Measurements from ENCODE around the gene CEP112.

The CEP112 gene

DNA sequence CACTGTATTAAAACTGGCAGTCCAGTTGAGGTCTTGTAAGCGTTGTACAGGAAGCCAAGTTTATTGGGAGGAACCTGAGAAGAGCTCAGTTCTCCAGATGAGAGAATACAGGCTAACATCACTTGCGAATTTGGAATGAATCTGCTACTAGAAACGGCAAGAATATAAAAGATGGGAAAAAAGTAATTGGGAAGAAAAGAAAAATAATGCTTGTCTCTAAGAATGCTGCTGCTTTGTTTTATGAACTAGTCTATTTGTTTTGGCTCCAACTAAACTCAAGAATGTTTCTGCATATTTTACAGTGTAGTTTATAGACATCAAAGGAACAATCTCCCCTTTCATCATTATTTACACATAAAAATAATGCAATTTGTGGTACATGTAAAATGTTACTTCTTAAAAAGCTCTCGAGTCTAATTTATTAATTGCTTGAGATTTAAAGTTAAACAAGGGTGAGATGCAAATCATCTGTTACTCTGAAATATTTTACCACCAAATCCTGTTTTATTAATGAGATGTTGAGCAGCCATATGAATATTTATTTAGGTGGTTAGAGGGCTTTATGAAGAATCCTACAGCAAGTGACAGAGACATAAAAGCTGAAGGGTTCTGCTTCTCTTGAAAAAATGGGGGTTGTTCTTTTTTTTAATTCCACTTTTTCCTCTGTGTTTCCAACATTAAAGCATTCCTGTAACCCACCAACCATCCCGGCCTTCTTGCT, 468.3 kb downstream of the CEP112 start:
- peaks cover 14% of the 10 kb centered on the region for H3K4me1 ChIP-seq (ENCODE audit: control insufficient read depth, insufficient read depth, low read length)

DNA sequence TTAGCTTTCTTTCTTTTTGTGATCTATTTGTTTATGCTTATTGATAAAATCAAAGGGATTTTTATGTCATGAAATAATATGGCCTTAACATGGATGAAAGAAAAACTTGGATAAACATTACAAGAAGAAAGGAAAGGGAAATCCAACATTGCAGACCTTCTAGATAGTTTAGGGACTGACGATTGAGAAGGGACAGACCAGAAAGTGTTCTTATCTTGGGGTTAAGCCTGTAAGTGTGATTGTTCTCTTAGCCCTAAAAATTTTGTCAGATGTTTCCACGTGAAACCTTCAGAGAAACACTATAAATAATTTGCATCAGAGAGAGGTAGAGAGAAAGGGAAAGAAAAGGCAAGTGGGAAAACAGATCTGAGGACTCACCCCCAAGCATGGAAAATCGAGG, 473.3 kb downstream of the CEP112 start:
- Histone ChIP-seq H3K9ac (ENCODE audit: low read depth, low read length) (no peak overlapping the region), H3K4me1 (ENCODE audit: control insufficient read depth, insufficient read depth, low read length) (peaks cover 8% of the 10 kb centered on the region), H3K27me3 (ENCODE audit: control insufficient read depth, insufficient read depth, low read length) (no peaks in the 10 kb centered on the region), H3K4me2 (ENCODE audit: low read length) (no peak overlapping the region), H3K36me3 (ENCODE audit: insufficient read depth, low read length) (no peaks in the 10 kb centered on the region), H3K4me3 (ENCODE audit: low read length) (no peak overlapping the region), H3K9me3 (replicated peaks; ENCODE audit: low read length) (no peaks in the 10 kb centered on the region)

More for the DNA sequence above, 468.3 kb downstream of the CEP112 start:
- Histone ChIP-seq H3K4me3 (ENCODE audit: low read length) (no peak overlapping the region), H3K27me3 (ENCODE audit: control insufficient read depth, insufficient read depth, low read length) (no peaks in the 10 kb centered on the region), H3K9me3 (replicated peaks; ENCODE audit: low read length) (no peaks in the 10 kb centered on the region), H3K4me2 (ENCODE audit: low read length) (peak overlapping the region; percentile 40), H3K9ac (ENCODE audit: low read depth, low read length) (no peak overlapping the region), H3K36me3 (ENCODE audit: insufficient read depth, low read length) (no peaks in the 10 kb centered on the region)

DNA sequence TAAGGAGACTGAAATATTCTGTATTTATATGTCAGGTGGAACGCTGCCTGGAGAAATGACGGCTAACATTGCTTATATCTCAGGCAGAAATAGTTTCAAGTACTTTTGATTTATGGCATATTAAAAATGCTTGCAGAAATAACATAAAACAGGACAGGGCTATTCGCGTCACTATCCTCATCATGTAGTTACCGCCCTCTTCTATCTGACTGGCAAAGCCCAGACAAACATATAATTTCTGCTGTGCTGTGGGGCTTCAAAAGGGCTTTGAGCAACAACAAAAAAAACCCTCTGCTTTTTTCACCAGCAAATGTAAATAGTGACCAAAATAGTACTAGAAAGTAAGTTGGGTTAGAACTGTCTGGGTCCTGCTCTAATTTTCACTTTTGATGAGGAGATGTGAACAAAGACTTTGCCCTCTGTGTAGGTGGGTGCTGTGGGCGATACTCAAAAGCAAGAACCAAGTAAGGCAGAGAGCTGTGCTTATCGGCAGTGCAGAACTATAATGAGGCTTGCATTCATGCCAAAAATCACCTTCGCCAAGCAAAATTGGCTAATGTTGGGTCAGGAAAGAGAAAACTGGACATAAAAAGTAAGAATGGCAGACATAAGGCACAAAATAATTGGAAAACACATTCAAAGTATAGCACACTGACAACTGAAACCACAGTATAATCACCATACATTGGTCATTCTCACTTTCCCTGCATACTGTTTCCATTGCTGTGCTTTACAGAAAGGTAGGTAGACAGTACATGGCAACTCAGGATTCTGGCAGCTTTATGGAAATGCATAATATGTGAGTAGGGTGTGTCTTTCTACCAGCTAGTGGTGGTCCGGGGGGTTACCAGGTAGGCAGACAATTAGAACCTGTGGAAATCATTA, 479.3 kb downstream of the CEP112 start:
- H3K4me2 ChIP-seq (ENCODE audit: low read length) = no peak overlapping the region

DNA sequence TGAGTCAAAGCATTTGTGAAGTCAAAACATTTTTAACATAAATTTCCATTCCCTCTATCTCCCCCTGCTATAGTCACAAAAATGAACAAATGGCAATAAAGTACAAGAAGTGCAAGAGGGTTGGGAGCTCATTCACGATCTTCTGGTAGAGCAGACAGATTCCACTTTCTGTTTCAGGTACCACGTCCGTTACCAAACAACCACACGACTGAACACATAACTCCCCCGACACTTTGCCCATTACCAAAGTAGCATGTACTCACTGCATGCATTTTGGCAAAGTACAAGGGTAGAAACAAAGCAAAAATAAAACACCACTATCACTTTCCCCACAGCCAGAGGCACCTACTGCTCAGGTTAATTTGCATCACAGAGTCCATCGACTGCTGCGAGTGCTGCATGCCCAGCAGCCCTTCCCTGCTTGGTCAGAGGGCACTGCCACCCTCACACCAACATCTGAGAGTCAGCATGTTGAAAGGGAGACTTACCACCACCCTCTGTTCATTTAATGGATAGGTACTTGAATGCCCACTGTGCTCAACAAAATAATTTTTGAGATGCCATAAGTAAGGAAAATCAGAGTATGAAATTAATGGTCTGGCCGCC, 480.2 kb downstream of the CEP112 start:
- no peak overlapping the region for H3K4me3 ChIP-seq (ENCODE audit: low read length)

More for the DNA sequence above, 479.3 kb downstream of the CEP112 start:
- Histone ChIP-seq H3K27me3 (ENCODE audit: control insufficient read depth, insufficient read depth, low read length) (no peaks in the 10 kb centered on the region), H3K36me3 (ENCODE audit: insufficient read depth, low read length) (no peaks in the 10 kb centered on the region), H3K4me3 (ENCODE audit: low read length) (no peak overlapping the region), H3K9me3 (replicated peaks; ENCODE audit: low read length) (no peaks in the 10 kb centered on the region), H3K9ac (ENCODE audit: low read depth, low read length) (no peak overlapping the region), H3K4me1 (ENCODE audit: control insufficient read depth, insufficient read depth, low read length) (no peaks in the 10 kb centered on the region)

DNA sequence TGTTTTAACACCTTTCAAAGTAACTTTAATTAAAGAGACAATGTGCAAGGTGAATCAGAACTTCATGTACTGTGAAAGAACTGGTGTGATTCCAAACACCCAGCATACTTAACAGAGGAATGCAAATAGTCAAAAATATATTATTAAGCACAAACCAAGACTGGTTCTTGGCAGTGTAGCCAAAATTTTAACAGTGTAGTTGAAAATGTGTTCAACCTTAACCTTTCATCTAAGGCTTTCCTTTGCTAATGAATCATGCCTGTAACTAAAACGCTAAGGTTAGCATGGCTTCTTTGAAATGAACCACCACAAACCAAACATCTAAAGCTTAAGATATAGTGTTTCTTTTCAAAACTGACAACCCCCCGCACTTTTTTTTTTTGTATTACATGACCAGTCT, 484.2 kb downstream of the CEP112 start:
- H3K4me2 ChIP-seq (ENCODE audit: low read length) = no peak overlapping the region
- H3K9me3 ChIP-seq (replicated peaks; ENCODE audit: low read length) = no peaks in the 10 kb centered on the region
- no peak overlapping the region for H3K4me3 ChIP-seq (ENCODE audit: low read length)
- no peaks in the 10 kb centered on the region for H3K27me3 ChIP-seq (ENCODE audit: control insufficient read depth, insufficient read depth, low read length)
- no peak overlapping the region for H3K9ac ChIP-seq (ENCODE audit: low read depth, low read length)
- H3K36me3 ChIP-seq (ENCODE audit: insufficient read depth, low read length) = no peaks in the 10 kb centered on the region
- no peaks in the 10 kb centered on the region for H3K4me1 ChIP-seq (ENCODE audit: control insufficient read depth, insufficient read depth, low read length)

More for the DNA sequence above, 480.2 kb downstream of the CEP112 start:
- Histone ChIP-seq H3K27me3 (ENCODE audit: control insufficient read depth, insufficient read depth, low read length) (no peaks in the 10 kb centered on the region), H3K4me1 (ENCODE audit: control insufficient read depth, insufficient read depth, low read length) (no peaks in the 10 kb centered on the region), H3K9me3 (replicated peaks; ENCODE audit: low read length) (no peaks in the 10 kb centered on the region), H3K36me3 (ENCODE audit: insufficient read depth, low read length) (no peaks in the 10 kb centered on the region), H3K4me2 (ENCODE audit: low read length) (no peak overlapping the region), H3K9ac (ENCODE audit: low read depth, low read length) (no peak overlapping the region)

DNA sequence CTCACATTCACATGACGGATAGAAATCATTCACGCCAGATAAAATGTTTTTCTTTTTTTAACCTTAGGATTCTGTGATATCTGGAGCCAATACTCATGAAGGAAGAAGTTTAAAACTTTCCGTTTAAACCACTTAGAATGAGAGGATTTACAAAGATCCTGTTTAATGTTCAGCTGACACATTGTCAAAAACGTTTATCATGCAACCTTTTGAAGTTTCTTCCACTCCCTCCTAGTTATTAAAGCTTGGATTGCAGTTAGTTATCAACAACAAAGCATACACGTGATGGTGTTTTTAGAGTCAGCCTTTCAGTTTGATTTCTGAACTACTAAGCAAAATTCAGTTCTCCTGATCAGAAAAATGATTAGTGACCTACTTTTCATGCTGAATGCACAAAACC, 487.2 kb downstream of the CEP112 start:
- H3K9me3 ChIP-seq (replicated peaks; ENCODE audit: low read length) = no peaks in the 10 kb centered on the region
- H3K36me3 ChIP-seq (ENCODE audit: insufficient read depth, low read length) = no peaks in the 10 kb centered on the region
- no peak overlapping the region for H3K4me2 ChIP-seq (ENCODE audit: low read length)
- no peaks in the 10 kb centered on the region for H3K27me3 ChIP-seq (ENCODE audit: control insufficient read depth, insufficient read depth, low read length)
- no peak overlapping the region for H3K9ac ChIP-seq (ENCODE audit: low read depth, low read length)
- no peak overlapping the region for H3K4me3 ChIP-seq (ENCODE audit: low read length)
- H3K4me1 ChIP-seq (ENCODE audit: control insufficient read depth, insufficient read depth, low read length) = no peaks in the 10 kb centered on the region

DNA sequence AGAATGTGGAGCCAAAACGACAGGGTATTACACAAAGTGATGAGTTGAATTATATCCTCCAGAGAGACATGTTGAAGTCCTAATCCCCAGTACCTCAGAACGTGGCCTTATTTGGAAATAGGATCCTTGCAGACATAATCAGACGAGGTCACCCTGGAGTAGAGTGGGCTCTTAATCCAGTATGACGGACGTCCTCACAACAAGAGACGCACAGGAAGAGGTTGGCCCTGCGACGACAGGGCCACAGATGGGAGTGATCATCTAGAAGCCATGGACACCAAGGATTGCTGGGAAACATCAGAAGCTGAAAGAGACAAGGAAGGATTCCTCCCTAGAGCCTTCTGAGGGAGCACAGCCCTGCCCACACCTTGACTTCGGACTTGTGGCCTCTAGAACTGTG, 488.0 kb downstream of the CEP112 start:
- Histone ChIP-seq H3K4me3 (ENCODE audit: low read length) (no peak overlapping the region), H3K36me3 (ENCODE audit: insufficient read depth, low read length) (no peaks in the 10 kb centered on the region), H3K9me3 (replicated peaks; ENCODE audit: low read length) (no peaks in the 10 kb centered on the region), H3K27me3 (ENCODE audit: control insufficient read depth, insufficient read depth, low read length) (no peaks in the 10 kb centered on the region), H3K4me2 (ENCODE audit: low read length) (no peak overlapping the region), H3K9ac (ENCODE audit: low read depth, low read length) (no peak overlapping the region), H3K4me1 (ENCODE audit: control insufficient read depth, insufficient read depth, low read length) (no peaks in the 10 kb centered on the region)

DNA sequence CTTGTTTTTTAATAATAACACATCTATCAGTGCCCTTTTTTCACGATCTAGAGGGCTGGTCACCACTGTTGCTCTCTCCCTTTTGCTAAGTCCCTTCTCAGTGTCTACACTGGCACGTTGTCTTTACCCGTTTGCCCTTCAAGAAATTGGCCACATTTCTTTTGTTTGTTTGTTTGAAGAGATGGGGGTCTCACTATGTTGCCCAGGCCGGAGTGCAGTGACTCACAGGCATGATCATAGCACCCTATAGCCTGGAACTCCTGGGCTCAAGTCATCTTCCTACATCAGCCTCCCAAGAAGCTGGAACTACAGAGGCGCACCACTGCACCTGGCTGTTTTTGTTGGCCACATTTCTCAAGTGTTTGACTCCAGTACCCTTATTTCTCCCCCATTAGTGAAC, 492.5 kb downstream of the CEP112 start:
- no peak overlapping the region for H3K4me3 ChIP-seq (ENCODE audit: low read length)
- peaks cover 27% of the 10 kb centered on the region for H3K4me1 ChIP-seq (ENCODE audit: control insufficient read depth, insufficient read depth, low read length)
- no peaks in the 10 kb centered on the region for H3K27me3 ChIP-seq (ENCODE audit: control insufficient read depth, insufficient read depth, low read length)
- no peak overlapping the region for H3K9ac ChIP-seq (ENCODE audit: low read depth, low read length)
- no peaks in the 10 kb centered on the region for H3K36me3 ChIP-seq (ENCODE audit: insufficient read depth, low read length)
- H3K4me2 ChIP-seq (ENCODE audit: low read length) = no peak overlapping the region
- no peaks in the 10 kb centered on the region for H3K9me3 ChIP-seq (replicated peaks; ENCODE audit: low read length)

DNA sequence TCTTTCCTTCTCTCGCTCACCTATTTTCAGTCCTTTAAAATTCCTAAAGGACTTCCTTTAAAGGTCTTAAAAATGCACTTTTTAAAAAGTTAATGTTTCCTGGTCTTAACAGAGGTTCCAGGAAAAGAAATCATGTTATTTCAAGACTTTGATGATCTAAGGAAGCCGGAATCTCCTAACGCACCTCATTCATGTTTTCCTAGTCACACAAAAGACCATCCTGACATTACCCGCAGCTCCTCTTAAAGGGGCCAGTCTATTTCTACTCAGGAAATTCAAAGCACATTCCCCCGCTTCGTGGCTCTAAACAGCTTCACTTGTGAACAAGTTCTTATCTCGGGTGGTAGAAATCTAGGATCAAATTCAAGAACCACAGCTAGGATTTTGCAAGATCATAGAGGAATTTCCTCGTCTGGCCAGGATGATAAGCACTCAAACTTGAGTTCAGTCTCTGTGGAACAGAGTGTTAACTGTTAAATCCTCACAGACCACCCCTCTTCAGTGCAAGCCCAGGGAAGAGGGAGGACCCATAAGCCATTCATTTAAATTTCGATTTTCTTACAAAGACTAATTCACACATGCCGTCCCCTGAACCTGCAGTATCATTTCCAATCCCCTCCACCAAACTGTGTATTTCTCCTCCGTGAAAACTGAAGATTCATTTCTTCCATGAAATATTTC, 493.4 kb downstream of the CEP112 start:
- no peak overlapping the region for H3K4me3 ChIP-seq (ENCODE audit: low read length)
- no peaks in the 10 kb centered on the region for H3K9me3 ChIP-seq (replicated peaks; ENCODE audit: low read length)
- H3K4me2 ChIP-seq (ENCODE audit: low read length) = no peak overlapping the region
- H3K9ac ChIP-seq (ENCODE audit: low read depth, low read length) = no peak overlapping the region
- no peaks in the 10 kb centered on the region for H3K36me3 ChIP-seq (ENCODE audit: insufficient read depth, low read length)
- H3K27me3 ChIP-seq (ENCODE audit: control insufficient read depth, insufficient read depth, low read length) = no peaks in the 10 kb centered on the region
- peaks cover 27% of the 10 kb centered on the region for H3K4me1 ChIP-seq (ENCODE audit: control insufficient read depth, insufficient read depth, low read length)

DNA sequence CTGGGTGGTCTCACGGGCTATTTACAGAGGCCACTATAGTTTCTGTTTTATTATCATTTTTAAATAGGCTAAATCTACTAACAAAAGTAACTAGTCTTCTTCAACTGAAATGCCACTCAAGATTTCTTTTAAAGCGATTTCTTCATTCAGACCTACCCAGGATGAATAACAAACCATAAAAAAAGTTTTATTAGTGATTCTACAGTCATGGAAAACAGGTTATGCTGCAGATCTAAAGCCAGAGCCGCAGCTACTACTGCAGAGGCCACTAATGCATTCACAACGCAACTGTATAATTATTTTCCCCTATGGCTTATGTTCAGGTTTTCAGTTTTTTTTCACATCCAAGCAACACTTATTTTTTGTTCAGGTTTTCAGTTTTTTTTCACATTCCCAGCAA, 494.3 kb downstream of the CEP112 start:
- Histone ChIP-seq H3K36me3 (ENCODE audit: insufficient read depth, low read length) (no peaks in the 10 kb centered on the region), H3K9me3 (replicated peaks; ENCODE audit: low read length) (no peaks in the 10 kb centered on the region), H3K4me3 (ENCODE audit: low read length) (no peak overlapping the region), H3K4me1 (ENCODE audit: control insufficient read depth, insufficient read depth, low read length) (peaks cover 27% of the 10 kb centered on the region), H3K27me3 (ENCODE audit: control insufficient read depth, insufficient read depth, low read length) (no peaks in the 10 kb centered on the region), H3K9ac (ENCODE audit: low read depth, low read length) (no peak overlapping the region), H3K4me2 (ENCODE audit: low read length) (no peak overlapping the region)

DNA sequence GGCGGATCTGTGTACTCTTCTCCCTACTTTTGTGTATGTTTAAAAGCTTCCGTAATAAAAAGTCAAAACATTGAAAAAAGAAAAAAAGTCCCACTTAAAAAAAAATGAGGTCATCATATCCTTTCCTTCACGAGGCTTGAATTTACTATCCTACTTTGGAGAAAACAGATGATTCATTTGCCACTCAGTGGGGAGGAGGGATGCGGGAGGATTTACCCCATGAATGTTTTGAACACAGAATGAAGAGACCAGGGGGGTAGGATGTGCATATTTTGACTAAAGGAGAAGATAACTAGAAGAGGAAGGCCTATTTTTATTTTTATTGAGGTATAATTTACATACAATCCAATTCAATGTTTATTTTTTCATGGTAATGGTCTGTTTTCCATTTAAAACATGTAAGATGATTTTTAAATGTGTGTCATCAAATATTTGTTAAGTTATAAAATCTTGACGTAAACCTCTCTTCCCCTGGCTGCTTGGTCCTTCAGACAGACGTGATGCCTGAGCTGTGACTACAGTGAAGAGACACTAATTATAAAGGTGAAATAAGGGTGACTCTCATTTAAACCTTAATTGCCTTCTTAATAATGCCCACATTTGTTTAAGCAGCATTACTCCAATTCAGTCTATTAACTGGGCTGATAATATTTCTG, 495.1 kb downstream of the CEP112 start:
- peak overlapping the region; percentile 8 for H3K4me2 ChIP-seq (ENCODE audit: low read length)
- no peaks in the 10 kb centered on the region for H3K36me3 ChIP-seq (ENCODE audit: insufficient read depth, low read length)
- no peaks in the 10 kb centered on the region for H3K27me3 ChIP-seq (ENCODE audit: control insufficient read depth, insufficient read depth, low read length)
- peaks cover 27% of the 10 kb centered on the region for H3K4me1 ChIP-seq (ENCODE audit: control insufficient read depth, insufficient read depth, low read length)
- H3K9me3 ChIP-seq (replicated peaks; ENCODE audit: low read length) = no peaks in the 10 kb centered on the region
- peak overlapping the region; percentile 16 for H3K9ac ChIP-seq (ENCODE audit: low read depth, low read length)
- H3K4me3 ChIP-seq (ENCODE audit: low read length) = no peak overlapping the region
